GM12801 (cell line): ENCODE measurements around the gene ADAMTSL3.

Experiments used
- TF ChIP-seq, protein P1 (sequence below): IDR thresholded peaks from one replicate; pipeline ENCODE4 v1.5.1; 2011; ENCODE audit warnings: control low read depth; ENCODE audit not compliant: insufficient read length; ENCODE audit errors: extremely low read depth

ADAMTSL3 gene

DNA sequence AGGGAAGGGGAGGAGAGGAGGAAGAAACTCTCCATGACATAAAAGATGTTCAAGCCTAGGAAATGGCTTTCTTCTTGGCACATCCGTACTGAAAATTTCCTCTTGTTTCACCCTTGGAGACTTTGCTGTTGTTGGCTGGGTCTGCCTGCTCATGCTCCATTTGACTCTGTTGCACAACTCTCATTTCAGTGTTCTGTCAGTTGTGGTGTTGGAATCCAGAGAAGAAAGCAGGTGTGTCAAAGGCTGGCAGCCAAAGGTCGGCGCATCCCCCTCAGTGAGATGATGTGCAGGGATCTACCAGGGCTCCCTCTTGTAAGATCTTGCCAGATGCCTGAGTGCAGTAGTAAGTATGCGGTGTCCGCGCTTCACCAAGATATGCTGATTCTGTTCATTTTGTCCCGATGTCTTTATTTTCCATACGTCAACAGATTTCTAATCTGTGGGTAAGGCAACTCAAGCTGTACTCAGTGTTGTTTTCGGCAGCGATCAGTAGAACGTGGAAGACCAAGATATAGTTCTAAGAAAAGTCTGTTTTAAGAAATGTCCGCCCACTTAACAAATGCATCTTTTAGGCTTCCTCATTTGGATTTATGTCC, 316.5 kb downstream of the ADAMTSL3 start:
- TF ChIP-seq, protein P1, sequence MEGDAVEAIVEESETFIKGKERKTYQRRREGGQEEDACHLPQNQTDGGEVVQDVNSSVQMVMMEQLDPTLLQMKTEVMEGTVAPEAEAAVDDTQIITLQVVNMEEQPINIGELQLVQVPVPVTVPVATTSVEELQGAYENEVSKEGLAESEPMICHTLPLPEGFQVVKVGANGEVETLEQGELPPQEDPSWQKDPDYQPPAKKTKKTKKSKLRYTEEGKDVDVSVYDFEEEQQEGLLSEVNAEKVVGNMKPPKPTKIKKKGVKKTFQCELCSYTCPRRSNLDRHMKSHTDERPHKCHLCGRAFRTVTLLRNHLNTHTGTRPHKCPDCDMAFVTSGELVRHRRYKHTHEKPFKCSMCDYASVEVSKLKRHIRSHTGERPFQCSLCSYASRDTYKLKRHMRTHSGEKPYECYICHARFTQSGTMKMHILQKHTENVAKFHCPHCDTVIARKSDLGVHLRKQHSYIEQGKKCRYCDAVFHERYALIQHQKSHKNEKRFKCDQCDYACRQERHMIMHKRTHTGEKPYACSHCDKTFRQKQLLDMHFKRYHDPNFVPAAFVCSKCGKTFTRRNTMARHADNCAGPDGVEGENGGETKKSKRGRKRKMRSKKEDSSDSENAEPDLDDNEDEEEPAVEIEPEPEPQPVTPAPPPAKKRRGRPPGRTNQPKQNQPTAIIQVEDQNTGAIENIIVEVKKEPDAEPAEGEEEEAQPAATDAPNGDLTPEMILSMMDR, result no peak

DNA sequence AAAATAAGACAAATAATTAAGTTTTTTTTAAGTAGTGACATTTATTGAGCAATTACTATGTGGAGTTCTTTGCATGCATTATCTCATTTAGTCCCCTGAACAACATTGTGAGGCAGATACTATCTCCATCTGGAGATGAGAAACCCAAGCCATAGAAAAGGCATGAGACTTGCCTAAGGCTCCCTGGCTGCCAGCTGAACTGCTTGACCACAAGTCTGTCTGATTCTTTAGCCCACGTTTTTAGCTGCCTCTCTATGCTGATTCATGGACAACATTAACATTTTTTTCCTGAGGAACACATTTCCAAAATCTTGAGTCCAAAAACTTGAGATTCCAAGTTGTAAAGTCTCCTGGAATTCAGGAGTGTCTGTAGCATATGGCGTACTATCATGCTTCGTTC, 318.1 kb downstream of the ADAMTSL3 start:
- TF ChIP-seq, protein P1, result no peak

DNA sequence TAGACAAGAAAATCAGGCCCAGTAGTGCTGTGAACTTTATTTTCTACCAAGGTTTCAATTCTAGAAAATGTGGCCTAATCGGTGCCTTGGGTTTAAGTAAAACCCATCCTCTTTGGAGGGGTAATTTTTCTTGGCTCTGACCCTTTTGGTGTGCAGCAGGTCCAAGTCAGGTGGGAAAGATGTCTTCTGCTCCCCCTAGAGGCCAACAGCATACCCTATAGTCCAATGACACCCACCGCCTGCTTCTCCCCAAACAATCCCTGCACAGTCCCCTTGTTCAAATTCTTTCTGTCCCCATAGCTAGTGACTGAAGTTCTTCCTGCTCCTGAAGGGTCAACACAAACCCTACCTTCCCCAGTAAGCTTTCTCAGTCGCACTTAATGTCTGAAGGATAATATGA, 319.9 kb downstream of the ADAMTSL3 start:
- TF ChIP-seq, protein P1, result no peak

DNA sequence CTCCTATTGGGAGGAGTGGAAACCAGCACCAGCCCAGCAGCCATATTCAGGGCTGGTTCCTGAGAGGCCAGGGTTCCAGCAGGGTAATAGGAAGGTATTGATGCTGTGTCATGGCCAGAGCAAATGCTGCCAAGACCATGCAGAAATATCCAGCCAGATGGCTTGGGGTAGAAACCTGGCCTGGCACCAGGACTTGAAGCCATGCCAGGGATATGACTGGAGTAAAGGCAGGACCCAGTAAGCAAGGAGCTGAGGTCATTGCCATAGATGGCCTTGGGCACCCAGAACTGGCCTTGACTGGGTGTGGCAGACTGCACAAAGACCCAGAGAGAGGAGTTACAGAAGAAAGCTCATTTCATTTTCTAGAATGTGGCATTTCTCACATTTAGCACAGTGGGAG, 324.1 kb downstream of the ADAMTSL3 start:
- TF ChIP-seq, protein P1, result no peak

DNA sequence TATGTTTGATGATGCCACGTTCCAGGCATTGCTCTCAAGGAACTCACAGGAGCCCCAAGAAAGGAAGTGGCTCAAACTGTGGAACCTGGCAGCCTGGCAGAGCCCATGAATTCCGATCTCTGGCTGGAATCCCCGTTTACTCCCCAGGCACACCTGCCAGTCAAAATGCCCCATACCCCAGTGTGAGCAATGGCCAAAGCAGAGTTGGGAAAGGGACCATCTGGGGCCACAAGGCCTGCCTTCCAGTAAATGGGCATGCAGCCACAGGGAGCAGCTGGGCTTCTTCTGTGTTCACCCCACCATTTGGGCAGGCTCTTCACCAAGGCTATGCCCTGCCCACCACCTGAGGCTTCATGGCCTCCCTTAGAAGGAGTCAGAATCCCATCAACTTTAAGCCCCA, 324.7 kb downstream of the ADAMTSL3 start:
- TF ChIP-seq, protein P1, result no peak

DNA sequence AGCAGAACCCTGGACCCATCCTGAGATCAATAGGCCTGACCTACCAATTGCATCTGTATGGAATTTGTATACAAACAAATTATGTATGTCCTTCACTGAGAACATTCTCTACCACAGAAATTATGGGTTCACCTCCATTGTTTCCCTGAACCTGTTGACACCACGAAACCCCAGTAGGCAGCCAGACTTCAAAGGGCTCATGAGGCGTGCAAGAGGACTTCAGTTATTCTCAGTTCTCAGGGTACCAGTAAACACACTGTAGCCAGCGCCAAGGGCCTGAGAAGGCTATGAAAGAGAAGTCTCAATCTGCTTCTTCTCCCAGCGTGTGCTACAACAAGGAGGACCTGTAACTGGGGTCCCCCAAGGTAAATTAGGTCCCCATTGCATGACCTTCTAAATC, 326.7 kb downstream of the ADAMTSL3 start:
- TF ChIP-seq, protein P1, result no peak

DNA sequence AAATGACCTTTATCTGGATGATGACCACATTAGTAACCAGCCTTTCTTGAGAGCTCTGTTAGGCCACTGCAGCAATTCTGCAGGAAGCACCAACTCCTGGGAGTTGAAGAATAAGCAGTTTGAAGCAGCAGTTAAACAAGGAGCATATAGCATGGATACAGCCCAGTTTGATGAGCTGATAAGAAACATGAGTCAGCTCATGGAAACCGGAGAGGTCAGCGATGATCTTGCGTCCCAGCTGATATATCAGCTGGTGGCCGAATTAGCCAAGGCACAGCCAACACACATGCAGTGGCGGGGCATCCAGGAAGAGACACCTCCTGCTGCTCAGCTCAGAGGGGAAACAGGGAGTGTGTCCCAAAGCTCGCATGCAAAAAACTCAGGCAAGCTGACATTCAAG, 328.8 kb downstream of the ADAMTSL3 start:
- TF ChIP-seq, protein P1, result no peak
